Adrenal gland (tissue), 5 donors: ENCODE data around the gene RGS12.

Experiments used
- CTCF ChIP-seq, 6 experiments: fragments of 450-650 bp in 4 of 6; fragments of 200-600 bp in 2 of 6; sonication (generic) in 1 of 6; IDR thresholded peaks; 1 replicate in 5 of 6; 2 replicates in 1 of 6; pipeline versions ENCODE4 v1.5.1 to v1.8.0; 2016 to 2021; ENCODE audit warnings: antibody characterized with exemption in 6 of 6, mild to moderate bottlenecking in 2 of 6, moderate library complexity in 1 of 6
- POLR2A ChIP-seq, 2 donors: fragments of 450-650 bp; IDR thresholded peaks; one replicate each; pipeline ENCODE4 v1.6.1; 2017; ENCODE audit warnings: antibody characterized with exemption in 2 of 2, mild to moderate bottlenecking in 2 of 2, moderate library complexity in 1 of 2
- donor health status: DM: no; HTN: no; CAD: no.

- TF ChIP-seq CTCF (IDR thresholded peaks at IDR 0.05) = no peak
- no peak for TF ChIP-seq POLR2A (IDR thresholded peaks at IDR 0.05)
These were observed 42.3 kb upstream of the RGS12 start for GRCh38 chr4:3250438-3250955.
